H9 (cell line): ENCODE measurements around the gene RUNX2. TPM values are rescaled to one million over a fixed set of nuclear protein-coding genes. Genes with fewer than 3 reads are reported as not detected.

Experiments used
- DNase-seq: peaks from one replicate; pipeline ENCODE4 v3.0.0-alpha.2; 2017
- H2AFZ ChIP-seq: one replicate; pipeline ENCODE4 v1.6.1; 2013; ENCODE audit warnings: mild to moderate bottlenecking, low read length, control low read depth, moderate library complexity
- H2AK5ac ChIP-seq: 2 replicates; pipeline ENCODE4 v1.6.1; 2013; ENCODE audit warnings: low read length, control low read depth, mixed read lengths; ENCODE audit not compliant: insufficient read length
- H2BK120ac ChIP-seq: one replicate; pipeline ENCODE4 v1.6.1; 2013; ENCODE audit warnings: low read depth, mild to moderate bottlenecking, low read length, control low read depth, inconsistent platforms; ENCODE audit not compliant: poor library complexity, severe bottlenecking
- H2BK12ac ChIP-seq: 2 replicates; pipeline ENCODE4 v1.6.1; 2013; ENCODE audit warnings: low read length, control low read depth, mixed read lengths, low read depth; ENCODE audit not compliant: insufficient read length
- H2BK15ac ChIP-seq: 2 replicates; pipeline ENCODE4 v1.6.1; 2013; ENCODE audit warnings: low read depth, low read length, control low read depth
- H2BK20ac ChIP-seq: one replicate; pipeline ENCODE4 v1.6.1; 2013; ENCODE audit warnings: low read depth, mild to moderate bottlenecking, low read length, control low read depth, inconsistent platforms; ENCODE audit not compliant: poor library complexity, severe bottlenecking
- H2BK5ac ChIP-seq: 2 replicates; pipeline ENCODE4 v1.6.1; 2013; ENCODE audit warnings: low read length, control low read depth, mixed read lengths; ENCODE audit not compliant: insufficient read length
- H3K14ac ChIP-seq: 2 replicates; pipeline ENCODE4 v1.6.1; 2013; ENCODE audit warnings: low read length, control low read depth; ENCODE audit not compliant: insufficient read depth
- H3K18ac ChIP-seq: 2 replicates; pipeline ENCODE4 v1.6.1; 2013; ENCODE audit warnings: low read depth, mild to moderate bottlenecking, mixed read lengths, low read length, control low read depth; ENCODE audit not compliant: insufficient read length
- H3K23ac ChIP-seq: 2 replicates; pipeline ENCODE4 v1.6.1; 2013; ENCODE audit warnings: low read length, control low read depth, mixed read lengths, low read depth; ENCODE audit not compliant: insufficient read length
- H3K23me2 ChIP-seq: 2 replicates; pipeline ENCODE4 v1.6.1; 2013; ENCODE audit warnings: low read depth, mild to moderate bottlenecking, mixed read lengths, low read length, control low read depth; ENCODE audit not compliant: insufficient read length, poor library complexity, severe bottlenecking
- H3K27ac ChIP-seq: 2 replicates; pipeline ENCODE4 v1.5.1; 2013; ENCODE audit warnings: low read length, control low read depth, mixed read lengths, low read depth; ENCODE audit not compliant: insufficient read length
- H3K27me3 ChIP-seq: 2 replicates; pipeline ENCODE4 v1.6.1; 2013; ENCODE audit warnings: low read length, control low read depth, inconsistent platforms; ENCODE audit not compliant: insufficient read depth
- H3K4ac ChIP-seq: 2 replicates; pipeline ENCODE4 v1.6.1; 2013; ENCODE audit warnings: low read depth, mild to moderate bottlenecking, control low read depth, inconsistent platforms, low read length, moderate library complexity
- H3K4me1 ChIP-seq: 2 replicates; pipeline ENCODE4 v1.6.1; 2013; ENCODE audit warnings: low read length, control low read depth, inconsistent platforms; ENCODE audit not compliant: insufficient read depth
- H3K4me2 ChIP-seq: 2 replicates; pipeline ENCODE4 v1.6.1; 2013; ENCODE audit warnings: low read length, control low read depth, mixed read lengths; ENCODE audit not compliant: insufficient read length, insufficient read depth
- H3K56ac ChIP-seq: 2 replicates; pipeline ENCODE4 v1.6.1; 2013; ENCODE audit warnings: low read depth, mild to moderate bottlenecking, mixed read lengths, low read length, control low read depth; ENCODE audit not compliant: insufficient read length
- H3K79me1 ChIP-seq: 2 replicates; pipeline ENCODE4 v1.6.1; 2013; ENCODE audit warnings: low read depth, mild to moderate bottlenecking, moderate library complexity, low read length, control low read depth, inconsistent platforms; ENCODE audit not compliant: insufficient read depth, poor library complexity, severe bottlenecking
- H3K79me2 ChIP-seq: 2 replicates; pipeline ENCODE4 v1.6.1; 2013; ENCODE audit warnings: low read length, control low read depth, inconsistent platforms; ENCODE audit not compliant: insufficient read depth
- H3K9ac ChIP-seq: 2 replicates; pipeline ENCODE4 v1.6.1; 2013; ENCODE audit warnings: low read length, control low read depth, mixed read lengths; ENCODE audit not compliant: insufficient read length; ENCODE audit errors: extremely low read depth
- H3K9me3 ChIP-seq: one replicate; pipeline ENCODE4 v1.6.1; 2013; ENCODE audit warnings: low read depth, low read length, inconsistent platforms; ENCODE audit not compliant: control insufficient read depth
- H3T11ph ChIP-seq: one replicate; pipeline ENCODE4 v1.6.1; 2013; ENCODE audit warnings: mild to moderate bottlenecking, low read length, control low read depth, inconsistent platforms
- H4K20me1 ChIP-seq: one replicate; pipeline ENCODE4 v1.6.1; 2013; ENCODE audit not compliant: control insufficient read depth, insufficient read length, insufficient read depth
- H4K5ac ChIP-seq: 2 replicates; pipeline ENCODE4 v1.6.1; 2013; ENCODE audit warnings: low read depth, mild to moderate bottlenecking, mixed read lengths, low read length, control low read depth; ENCODE audit not compliant: insufficient read length
- H4K8ac ChIP-seq: replicated peaks from 2 replicates; pipeline ENCODE4 v1.6.1; 2013; ENCODE audit warnings: low read length, control low read depth, mixed read lengths, low read depth; ENCODE audit not compliant: insufficient read length
- H4K91ac ChIP-seq: 2 replicates; pipeline ENCODE4 v1.6.1; 2013; ENCODE audit warnings: low read depth, mild to moderate bottlenecking, moderate library complexity, mixed read lengths, low read length, control low read depth; ENCODE audit not compliant: insufficient read length
- H3K27ac Mint-ChIP-seq, 3 experiments: 2 replicates in 2 of 3; 3 replicates in 1 of 3; pipeline ENCODE4 v1.8.0; 2020 to 2021; ENCODE audit warnings: mixed read lengths in 3 of 3, mild to moderate bottlenecking in 1 of 3, moderate library complexity in 1 of 3
- H3K27me3 Mint-ChIP-seq: 2 replicates; pipeline ENCODE4 v1.8.0; 2021; ENCODE audit warnings: low read depth, mild to moderate bottlenecking, moderate library complexity, mixed read lengths
- H3K36me3 Mint-ChIP-seq, 3 experiments: 2 replicates in 2 of 3; 3 replicates in 1 of 3; pipeline ENCODE4 v1.8.0; 2020 to 2021; ENCODE audit warnings: low read depth in 3 of 3, mixed read lengths in 3 of 3; ENCODE audit not compliant: insufficient read depth in 1 of 3
- H3K4me1 Mint-ChIP-seq, 2 experiments: 2 replicates each; pipeline ENCODE4 v1.8.0; 2020; ENCODE audit warnings: mixed read lengths in 2 of 2
- H3K4me3 Mint-ChIP-seq, 2 experiments: 2 replicates in 1 of 2; 3 replicates in 1 of 2; pipeline ENCODE4 v1.8.0; 2020 to 2021; ENCODE audit warnings: mild to moderate bottlenecking in 2 of 2, mixed read lengths in 2 of 2, moderate library complexity in 1 of 2
- H3K9me3 Mint-ChIP-seq, 2 experiments: 2 replicates in 1 of 2; 3 replicates in 1 of 2; pipeline ENCODE4 v1.8.0; 2020; ENCODE audit warnings: mild to moderate bottlenecking in 2 of 2, mixed read lengths in 2 of 2, moderate library complexity in 1 of 2
- CTCF ChIP-seq: fragments of 200-600 bp; sonication (generic); conservative IDR thresholded peaks from 3 replicates; pipeline ENCODE4 v1.8.0; 2021; ENCODE audit warnings: antibody characterized with exemption, mild to moderate bottlenecking
- WGBS: extraction: QIAGEN DNeasy Blood & Tissue Kit; methylation state at CpG from one replicate; pipeline ENCODE4 v1.1.7; 2013; ENCODE audit warnings: missing lambda C conversion rate, low lambda C conversion rate, mixed read lengths; ENCODE audit not compliant: insufficient read length; ENCODE audit errors: extremely low coverage; 5-methylcytosine and 5-hydroxymethylcytosine counted together
- total RNA-seq: library from RNA; stranded (reverse); gene quantifications from 2 replicates; pipeline ENCODE4 v1.2.1, GENCODE V29; 2021

RUNX2 gene
- total RNA-seq, 1 experiment from 2014 or later: 0.15 TPM

DNA sequence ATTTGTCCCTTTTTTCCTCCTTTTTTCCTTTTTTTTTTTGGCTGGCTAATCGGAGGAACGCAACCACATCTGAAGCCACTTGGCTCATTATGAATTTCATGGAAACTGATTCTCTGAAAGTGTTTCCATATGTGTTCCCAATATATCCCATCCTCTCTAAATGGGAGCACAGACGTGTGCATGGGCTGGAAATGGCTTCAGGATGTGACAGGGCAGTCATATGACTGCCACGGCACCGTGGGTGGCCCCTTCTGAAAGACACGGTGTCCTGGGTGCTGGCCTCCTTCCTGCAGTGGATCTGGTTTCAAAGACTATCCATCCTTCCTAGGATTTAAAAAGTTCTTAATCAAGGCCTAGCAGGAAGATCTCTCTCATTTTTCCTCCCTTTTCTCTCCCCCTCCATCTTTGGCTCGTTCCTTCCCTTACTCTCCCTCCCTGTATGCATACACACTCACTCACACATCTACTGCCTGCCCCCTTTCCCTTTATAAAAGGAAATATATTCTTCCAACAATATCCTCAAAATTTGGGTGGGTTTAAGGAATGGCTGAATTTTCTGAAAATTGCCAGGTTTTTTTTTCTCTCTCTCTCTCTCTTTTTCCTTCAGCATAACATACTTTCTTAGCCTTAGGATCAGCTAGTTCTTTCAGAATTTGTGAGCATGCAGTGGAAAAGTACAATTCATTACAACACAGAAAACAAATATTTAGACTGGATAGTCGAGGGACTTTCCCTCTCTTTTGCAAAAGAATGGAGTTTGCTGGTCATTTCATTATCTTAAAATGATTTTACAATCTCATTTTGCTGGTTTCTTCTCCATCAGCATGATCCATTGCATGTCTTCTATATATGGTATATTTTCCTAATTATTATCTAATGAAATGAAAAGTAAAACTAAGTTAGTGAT is 210.8 kb downstream of the RUNX2 start:
- no peaks in the 10 kb centered on the region; the same call in 1 of the 2 replicates for H3K79me2 ChIP-seq
- H2BK15ac ChIP-seq: no peak overlapping the region
- no peak overlapping the region for H4K8ac ChIP-seq
- no peak overlapping the region for H3K4ac ChIP-seq
- no peak overlapping the region for H2BK5ac ChIP-seq
- no peak overlapping the region for H3K18ac ChIP-seq
- no peaks in the 10 kb centered on the region for H3K9me3 ChIP-seq
- no peak for DNase-seq
- H3K23ac ChIP-seq: no peak overlapping the region
- H3T11ph ChIP-seq: no peak overlapping the region
- no peak overlapping the region for H2BK120ac ChIP-seq
- H2BK12ac ChIP-seq: no peak overlapping the region
- no peak overlapping the region for H2AK5ac ChIP-seq
- no peak overlapping the region for H4K5ac ChIP-seq
- H3K4me2 ChIP-seq: no peak overlapping the region
- no peak overlapping the region; the same call in 1 of the 2 replicates for H3K14ac ChIP-seq
- peaks cover 7% of the 10 kb centered on the region for H3K27me3 Mint-ChIP-seq
- H3K23me2 ChIP-seq: no peaks in the 10 kb centered on the region
- WGBS: no CpG with 5 or more reads among the region's 8 CpGs
- H2AFZ ChIP-seq: no peak overlapping the region
- H3K4me3 Mint-ChIP-seq: no peak overlapping the region; a peak in 1 of 5 replicates
- H3K4me1 ChIP-seq: peaks cover 2% of the 10 kb centered on the region
- H4K91ac ChIP-seq: no peak overlapping the region
- H3K27ac ChIP-seq: no peak overlapping the region
- peak overlapping the region in 2 of 3 experiments; percentile 8 to 30; a peak in 2 of 7 replicates for H3K27ac Mint-ChIP-seq
- H3K9ac ChIP-seq: no peak overlapping the region
- H2BK20ac ChIP-seq: no peak overlapping the region
- H3K36me3 Mint-ChIP-seq: no peaks in the 10 kb centered on the region
- no peaks in the 10 kb centered on the region for H3K9me3 Mint-ChIP-seq
- no peak overlapping the region for H3K56ac ChIP-seq
- H3K27me3 ChIP-seq: no peaks in the 10 kb centered on the region
- H3K4me1 Mint-ChIP-seq: peaks cover 9 to 14% of the 10 kb centered on the region in 2 experiments
- TF ChIP-seq CTCF: no peak
- no peaks in the 10 kb centered on the region for H3K79me1 ChIP-seq
- H4K20me1 ChIP-seq: no peaks in the 10 kb centered on the region
